ENCODE results near the gene C14orf93. TPM values are rescaled to one million over a fixed set of nuclear protein-coding genes. Genes with fewer than 3 reads are reported as not detected.

C14orf93 gene
- polyA plus RNA-seq, 1 experiment: 8.4 TPM

GRCh38 chr14:23056145-23056955 is 46.4 kb upstream of the C14orf93 start:
- ChIA-PET CTCF (interaction anchor here (0.6 to 12.0 kb wide), 30 partner anchors 9 to 501 kb away, joined by 3 to 262 read pairs (median 4); no protein-coding TSS in a partner anchor), POLR2A (interaction anchor here (0.9 to 1.5 kb wide), 4 partner anchors 9 to 78 kb away, joined by 3 to 4 read pairs (median 3); no protein-coding TSS in a partner anchor)
- Histone ChIP-seq H3K9me3 (ENCODE audit: control insufficient read depth, insufficient read depth, low read length) (no peaks in the 10 kb centered on the region), H3K27ac (ENCODE audit: low read depth, low read length) (peak overlapping the region; percentile 21), H3K27me3 (ENCODE audit: control insufficient read depth, insufficient read depth, low read length) (no peaks in the 10 kb centered on the region), H3K4me3 (ENCODE audit: low read depth, low read length) (peak overlapping the region; percentile 61)
- no peak for DNase-seq (ENCODE audit: low read depth, low spot score)
- TF ChIP-seq CTCF (IDR thresholded peaks at IDR 0.05; ENCODE audit: low read depth, low read length): peak; percentile 92

- DNase-seq (ENCODE audit: low read depth, low spot score): no peak
- ChIA-PET CTCF (interaction anchor here (0.5 to 12.0 kb wide), 21 partner anchors 9 to 174 kb away, joined by 3 to 262 read pairs (median 4); no protein-coding TSS in a partner anchor), POLR2A (interaction anchor here (0.6 to 1.5 kb wide), 4 partner anchors 9 to 90 kb away, joined by 3 to 5 read pairs (median 4); no protein-coding TSS in a partner anchor)
- H3K4me3 ChIP-seq (ENCODE audit: low read depth, low read length): no peak overlapping the region
- no peak overlapping the region for H3K27ac ChIP-seq (ENCODE audit: low read depth, low read length)
- no peaks in the 10 kb centered on the region for H3K9me3 ChIP-seq (ENCODE audit: control insufficient read depth, insufficient read depth, low read length)
- H3K27me3 ChIP-seq (ENCODE audit: control insufficient read depth, insufficient read depth, low read length): no peaks in the 10 kb centered on the region
- TF ChIP-seq CTCF (IDR thresholded peaks at IDR 0.05; ENCODE audit: low read depth, low read length): no peak
Measured at GRCh38 chr14:23055621-23056144, 45.7 kb upstream of the C14orf93 start.

GRCh38 chr14:23055147-23055550 is 45.2 kb upstream of the C14orf93 start:
- CTCF ChIA-PET: interaction anchor here (0.5 to 12.0 kb wide), 17 partner anchors 8 to 173 kb away, joined by 3 to 262 read pairs (median 4); no protein-coding TSS in a partner anchor
- TF ChIP-seq CTCF (IDR thresholded peaks at IDR 0.05; ENCODE audit: low read depth, low read length): no peak
- Histone ChIP-seq H3K27ac (ENCODE audit: low read depth, low read length) (no peak overlapping the region), H3K27me3 (ENCODE audit: control insufficient read depth, insufficient read depth, low read length) (no peaks in the 10 kb centered on the region), H3K9me3 (ENCODE audit: control insufficient read depth, insufficient read depth, low read length) (no peaks in the 10 kb centered on the region), H3K4me3 (ENCODE audit: low read depth, low read length) (no peak overlapping the region)
- POLR2A ChIA-PET: interaction anchor here (0.6 kb wide), 1 partner anchor 90 kb away, joined by 5 read pairs; no protein-coding TSS in a partner anchor
- no peak for DNase-seq (ENCODE audit: low read depth, low spot score)

GRCh38 chr14:23054000-23054811 is 44.3 kb upstream of the C14orf93 start:
- CTCF ChIA-PET: interaction anchor here (1.4 to 12.0 kb wide), 3 partner anchors 14 to 67 kb away, joined by 7 to 262 read pairs (median 21); no protein-coding TSS in a partner anchor
- POLR2A ChIA-PET: no interaction called here
- TF ChIP-seq CTCF (IDR thresholded peaks at IDR 0.05; ENCODE audit: low read depth, low read length): no peak

More at GRCh38 chr14:23054000-23054811, 44.3 kb upstream of the C14orf93 start:
- no peak for DNase-seq (ENCODE audit: low read depth, low spot score)
- Histone ChIP-seq H3K27ac (ENCODE audit: low read depth, low read length) (no peak overlapping the region), H3K9me3 (ENCODE audit: control insufficient read depth, insufficient read depth, low read length) (no peaks in the 10 kb centered on the region), H3K27me3 (ENCODE audit: control insufficient read depth, insufficient read depth, low read length) (no peaks in the 10 kb centered on the region), H3K4me3 (ENCODE audit: low read depth, low read length) (no peak overlapping the region)
